Mesenteric fat pad (tissue), 1 donor: Measurements from ENCODE around the gene TACC3. TPM values are rescaled to one million over a fixed set of nuclear protein-coding genes. Genes with fewer than 3 reads are reported as not detected.

Experiments
- DNase-seq: peaks from one replicate; pipeline ENCODE4 v3.0.0-alpha.2; 2020; ENCODE audit warnings: low spot score
- long read RNA-seq: library from polyadenylated mRNA; unstranded; transcript quantifications from one replicate; pipeline ENCODE4 v2.0.0, GENCODE V29; 2020
- total RNA-seq: library from RNA; stranded (reverse); fragmentation: NEBNext Ultra II Directional; extraction: Animal tissue kit (Norgen Biotek cat#: 25700); gene quantifications from one replicate; pipeline ENCODE4 v1.2.1, GENCODE V29; 2021
- donor health status: DM: yes; HTN: yes; CAD: no.

TACC3 gene
- total RNA-seq = 10.2 TPM
- long read RNA-seq, partial matches to known transcripts = 22 of 27 reads
- long read RNA-seq, other reads (novel, unspliced or antisense) = 3 of 27 reads

- peak; percentile 95 for DNase-seq
These were observed at the start of gene TACC3, which contains the start of gene TMEM129 for GRCh38 chr4:1721003-1721665. TACC3 (plus strand) TSS chr4:1721521; CDS start chr4:1723422, 1,901 bp downstream. TMEM129 (minus strand) TSS chr4:1721323; CDS start chr4:1720837, 486 bp downstream.

GRCh38 chr4:1673671-1674070, 47.6 kb upstream of the TACC3 start:
- no peak for DNase-seq

- no peak for DNase-seq
These were observed 46.6 kb upstream of the TACC3 start for GRCh38 chr4:1674682-1675081.

GRCh38 chr4:1675136-1675801, 46.1 kb upstream of the TACC3 start:
- no peak for DNase-seq

GRCh38 chr4:1675802-1676137, 45.6 kb upstream of the TACC3 start:
- DNase-seq = no peak

GRCh38 chr4:1676605-1677525, 44.5 kb upstream of the TACC3 start:
- no peak for DNase-seq

- no peak for DNase-seq
These were observed 43.1 kb upstream of the TACC3 start for GRCh38 chr4:1678244-1678643.

- DNase-seq = no peak
These were observed 38.5 kb upstream of the TACC3 start for GRCh38 chr4:1682860-1683259.

- DNase-seq = no peak
These were observed 38.0 kb upstream of the TACC3 start for GRCh38 chr4:1683261-1683735.

GRCh38 chr4:1683736-1684505, 37.4 kb upstream of the TACC3 start, which contains the start of gene FAM53A:
FAM53A (minus strand) TSS chr4:1684313; CDS start chr4:1668741, 15,572 bp downstream.
- DNase-seq = no peak

- DNase-seq = peak; percentile 97
These were observed 36.7 kb upstream of the TACC3 start for GRCh38 chr4:1684506-1685234.

GRCh38 chr4:1685235-1686150, 35.8 kb upstream of the TACC3 start:
- DNase-seq = no peak

GRCh38 chr4:1686440-1687036, 34.8 kb upstream of the TACC3 start:
- DNase-seq = no peak

GRCh38 chr4:1690698-1691097, 30.6 kb upstream of the TACC3 start:
- no peak for DNase-seq

- DNase-seq = no peak
These were observed 29.5 kb upstream of the TACC3 start for GRCh38 chr4:1691737-1692373.

GRCh38 chr4:1693131-1693896, 28.0 kb upstream of the TACC3 start:
- DNase-seq = no peak

GRCh38 chr4:1695913-1696312, 25.4 kb upstream of the TACC3 start:
- no peak for DNase-seq
